ENCODE measurements around the gene GLT6D1. TPM values are rescaled to one million over a fixed set of nuclear protein-coding genes. Genes with fewer than 3 reads are reported as not detected.
"Not testable (repeated sequence)": the region's sequence is repeated elsewhere in the genome, so short reads cannot be mapped to it uniquely, and the experiment has no call there.

The GLT6D1 gene
- not detected for total RNA-seq

DNA sequence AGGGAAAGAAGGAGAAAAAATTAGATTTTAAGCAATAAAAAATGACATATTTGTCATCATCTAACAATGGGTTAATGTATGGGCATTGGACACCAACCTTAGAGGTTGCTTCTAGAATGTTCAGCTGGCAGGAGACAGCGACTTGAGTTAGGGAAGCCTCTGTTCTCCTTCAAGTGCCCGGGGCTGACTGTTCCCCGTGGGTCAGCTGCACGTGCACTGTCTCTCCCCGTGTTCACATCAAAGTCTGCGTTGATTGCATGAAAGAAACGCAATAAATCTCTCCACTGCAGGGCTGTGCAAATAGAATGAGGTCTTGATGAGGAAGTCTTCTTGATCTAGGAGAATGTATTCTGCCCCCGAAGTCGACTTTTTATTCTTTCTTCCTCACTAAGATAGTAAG lies at the start of gene GLT6D1:
TSS of gene GLT6D1 (minus strand) at position 345 of the 400 bp plus-strand sequence. CDS start 353 bp downstream, outside the sequence.
- no peak for DNase-seq
- no peaks in the 10 kb centered on the region for H3K4me1 Mint-ChIP-seq (ENCODE audit: low read depth)
- no peaks in the 10 kb centered on the region for H3K36me3 Mint-ChIP-seq (ENCODE audit: low read depth)
- H3K4me3 Mint-ChIP-seq = no peak within 1 kb of the TSS
- CTCF ChIA-PET = no interaction called here
- ATAC-seq = no peak
- H3K27ac Mint-ChIP-seq = no peak within 1 kb of the TSS
- POLR2A ChIA-PET = no interaction called here
- peaks cover 2% of the 10 kb centered on the region for H3K27me3 Mint-ChIP-seq (ENCODE audit: low read depth)
- H3K9me3 Mint-ChIP-seq (ENCODE audit: insufficient read depth) = peaks cover 6% of the 10 kb centered on the region

DNA sequence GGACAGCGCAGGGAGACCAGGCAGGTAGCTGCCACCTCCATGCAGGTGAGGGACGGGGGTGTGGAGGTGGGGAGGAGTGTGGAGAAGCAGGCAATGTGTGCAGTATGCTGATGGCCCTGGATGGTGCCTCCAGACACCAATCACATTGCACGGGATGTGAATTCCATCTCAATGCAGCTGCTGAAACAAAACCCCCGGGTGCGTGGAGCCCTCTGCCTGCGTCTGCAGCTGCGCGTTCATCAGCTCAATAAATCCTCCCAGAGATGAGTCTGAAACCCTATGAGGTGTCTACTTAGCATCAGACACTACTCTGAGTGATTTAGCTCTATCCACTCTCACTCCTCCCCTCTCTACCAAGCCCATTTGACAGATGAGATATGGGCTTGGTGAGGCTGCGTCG lies 49.7 kb upstream of the GLT6D1 start:
- Mint-ChIP-seq H3K9me3 (ENCODE audit: insufficient read depth) (no peaks in the 10 kb centered on the region), H3K4me1 (ENCODE audit: low read depth) (no peaks in the 10 kb centered on the region), H3K36me3 (ENCODE audit: low read depth) (no peaks in the 10 kb centered on the region), H3K27ac (no peak overlapping the region), H3K27me3 (ENCODE audit: low read depth) (no peaks in the 10 kb centered on the region), H3K4me3 (no peak overlapping the region)
- DNase-seq (no peak), ATAC-seq (no peak)
- POLR2A ChIA-PET = no interaction called here
- CTCF ChIA-PET = no interaction called here

DNA sequence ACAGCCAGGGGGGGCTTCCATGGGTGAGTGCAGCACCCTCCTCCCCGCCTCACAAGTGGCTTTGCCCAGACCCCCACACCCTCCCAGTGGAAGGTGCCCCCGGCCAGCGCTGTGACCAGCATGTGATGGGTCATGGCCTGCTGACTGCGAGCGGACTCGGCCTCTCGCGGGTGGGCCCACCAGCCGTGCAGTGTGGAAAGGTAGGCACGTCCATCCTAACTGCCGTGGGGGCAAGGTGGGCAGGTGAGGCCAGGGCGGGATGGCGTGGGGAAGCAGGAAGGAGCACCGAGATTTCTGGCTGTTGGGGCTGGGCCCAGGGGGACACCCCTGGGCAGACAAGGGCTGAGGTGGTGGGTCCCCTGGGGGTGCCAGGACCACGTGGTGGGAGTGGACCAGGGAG lies 47.9 kb upstream of the GLT6D1 start:
- DNase-seq (no peak), ATAC-seq (no peak)
- H3K36me3 Mint-ChIP-seq (ENCODE audit: low read depth) = no peaks in the 10 kb centered on the region
- H3K9me3 Mint-ChIP-seq (ENCODE audit: insufficient read depth) = no peaks in the 10 kb centered on the region
- ChIA-PET POLR2A (no interaction called here), CTCF (no interaction called here)
- no peak overlapping the region for H3K27ac Mint-ChIP-seq
- no peaks in the 10 kb centered on the region for H3K27me3 Mint-ChIP-seq (ENCODE audit: low read depth)
- no peaks in the 10 kb centered on the region for H3K4me1 Mint-ChIP-seq (ENCODE audit: low read depth)
- no peak overlapping the region for H3K4me3 Mint-ChIP-seq

DNA sequence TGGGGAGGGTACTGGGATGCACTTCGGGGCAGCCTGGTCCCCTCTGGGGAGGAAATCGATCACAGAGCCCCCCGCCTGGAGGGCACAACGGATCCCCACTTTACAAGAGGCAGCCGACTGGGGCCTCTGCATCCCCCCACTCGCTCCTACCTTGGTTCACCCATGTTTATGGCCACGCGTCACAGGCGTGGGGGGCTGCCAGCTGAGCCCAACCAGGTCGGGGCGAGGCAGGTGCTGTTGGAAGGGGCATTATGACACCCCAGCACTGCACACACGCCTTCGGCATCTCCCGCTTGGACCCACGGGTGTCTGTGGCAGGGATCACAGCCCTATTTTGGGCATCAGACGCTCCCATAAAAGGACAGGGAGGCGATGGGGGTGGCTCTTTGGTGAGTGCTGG lies 45.4 kb upstream of the GLT6D1 start:
- Mint-ChIP-seq H3K4me1 (ENCODE audit: low read depth) (no peaks in the 10 kb centered on the region), H3K4me3 (no peak overlapping the region), H3K27ac (no peak overlapping the region), H3K9me3 (ENCODE audit: insufficient read depth) (no peaks in the 10 kb centered on the region), H3K27me3 (ENCODE audit: low read depth) (no peaks in the 10 kb centered on the region), H3K36me3 (ENCODE audit: low read depth) (no peaks in the 10 kb centered on the region)
- DNase-seq (no peak), ATAC-seq (no peak)
- CTCF ChIA-PET = no interaction called here
- POLR2A ChIA-PET = no interaction called here

DNA sequence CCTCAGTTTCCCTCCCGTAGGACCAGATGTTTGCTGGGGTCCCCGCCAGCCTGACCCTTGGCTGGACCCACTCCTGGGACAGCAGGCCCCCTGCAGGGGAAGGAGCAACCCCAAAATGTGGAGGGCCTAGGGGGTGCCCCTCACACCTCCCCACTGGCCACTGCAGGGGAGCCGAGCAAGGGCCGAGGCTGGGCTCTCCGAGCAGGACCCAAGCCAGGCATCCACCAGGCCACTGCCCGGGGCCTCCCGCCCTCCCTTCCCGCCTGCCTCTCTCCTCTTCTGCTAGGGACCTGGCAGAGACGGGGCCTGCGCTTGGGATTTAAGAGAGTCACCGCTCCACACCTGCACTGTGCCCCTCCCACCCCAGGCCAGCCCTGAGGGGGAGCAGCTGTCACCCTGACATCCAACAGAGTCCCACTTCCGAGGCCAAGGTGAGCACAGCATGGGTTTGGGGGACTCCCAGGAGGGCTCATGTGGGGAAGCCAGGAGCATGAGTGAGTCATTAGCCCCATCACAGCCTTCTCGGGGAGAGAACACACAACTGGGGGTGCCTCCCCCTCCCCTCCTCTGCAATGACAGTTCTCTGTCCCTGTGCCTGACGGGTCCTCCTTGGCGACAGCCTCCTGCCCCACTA lies 44.2 kb upstream of the GLT6D1 start:
- ChIA-PET POLR2A (no interaction called here), CTCF (no interaction called here)
- Mint-ChIP-seq H3K27ac (no peak overlapping the region), H3K9me3 (ENCODE audit: insufficient read depth) (no peaks in the 10 kb centered on the region), H3K4me1 (ENCODE audit: low read depth) (no peaks in the 10 kb centered on the region), H3K36me3 (ENCODE audit: low read depth) (no peaks in the 10 kb centered on the region), H3K4me3 (no peak overlapping the region), H3K27me3 (ENCODE audit: low read depth) (no peaks in the 10 kb centered on the region)
- ATAC-seq = no peak
- no peak for DNase-seq

DNA sequence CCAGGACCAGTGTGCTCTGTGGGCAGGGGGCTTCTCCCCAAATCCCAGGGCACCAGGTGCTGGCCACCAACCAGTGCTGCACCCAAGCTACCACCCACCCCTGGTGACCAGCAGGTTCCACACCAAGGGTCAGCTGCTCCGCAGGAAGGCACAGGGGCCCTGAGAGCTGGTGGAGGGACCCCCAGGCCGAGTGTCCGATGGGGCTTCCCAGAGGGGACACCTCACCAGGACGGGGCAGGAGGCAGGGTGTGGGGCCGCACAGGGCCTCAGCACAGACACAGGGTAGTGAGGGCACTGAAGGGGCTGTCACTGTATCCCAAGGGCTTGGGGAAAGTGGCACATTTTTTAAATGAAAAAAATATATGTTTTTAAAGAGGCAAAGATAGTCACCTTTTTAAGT lies 41.8 kb upstream of the GLT6D1 start:
- ATAC-seq (no peak), DNase-seq (no peak)
- Mint-ChIP-seq H3K27ac (no peak overlapping the region), H3K27me3 (ENCODE audit: low read depth) (no peaks in the 10 kb centered on the region), H3K36me3 (ENCODE audit: low read depth) (no peaks in the 10 kb centered on the region), H3K4me1 (ENCODE audit: low read depth) (no peaks in the 10 kb centered on the region), H3K4me3 (no peak overlapping the region), H3K9me3 (ENCODE audit: insufficient read depth) (no peaks in the 10 kb centered on the region)
- ChIA-PET CTCF (no interaction called here), POLR2A (no interaction called here)

DNA sequence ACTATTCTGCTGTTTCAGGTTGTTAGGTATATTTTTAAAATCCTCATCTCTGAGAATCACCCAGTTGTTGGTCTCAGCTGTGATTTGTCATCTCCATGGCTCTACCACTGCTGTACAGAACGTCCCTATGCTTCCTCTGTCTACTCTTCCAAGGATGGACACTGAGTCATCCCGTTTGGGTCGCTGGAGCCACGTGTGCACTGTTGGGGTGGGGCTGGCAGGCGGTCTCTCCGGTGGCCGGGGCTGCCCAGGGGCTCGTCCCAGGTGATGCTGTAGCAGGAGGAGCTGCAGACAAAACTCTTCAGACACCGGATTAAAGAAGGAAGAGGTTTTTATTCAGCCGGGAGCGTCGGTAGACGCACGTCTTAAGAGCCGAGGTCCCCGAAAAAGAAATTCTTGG lies 40.7 kb upstream of the GLT6D1 start:
- ChIA-PET CTCF (no interaction called here), POLR2A (no interaction called here)
- H3K27me3 Mint-ChIP-seq (ENCODE audit: low read depth) = no peaks in the 10 kb centered on the region
- no peaks in the 10 kb centered on the region for H3K4me1 Mint-ChIP-seq (ENCODE audit: low read depth)
- no peak for DNase-seq
- no peak overlapping the region for H3K4me3 Mint-ChIP-seq
- no peak for ATAC-seq
- H3K9me3 Mint-ChIP-seq (ENCODE audit: insufficient read depth) = no peaks in the 10 kb centered on the region
- H3K27ac Mint-ChIP-seq = no peak overlapping the region
- no peaks in the 10 kb centered on the region for H3K36me3 Mint-ChIP-seq (ENCODE audit: low read depth)

GRCh38 chr9:135678236-135679017 lies 39.1 kb upstream of the GLT6D1 start:
- Mint-ChIP-seq H3K4me3 (no peak overlapping the region), H3K9me3 (ENCODE audit: insufficient read depth) (no peaks in the 10 kb centered on the region), H3K27ac (no peak overlapping the region), H3K4me1 (ENCODE audit: low read depth) (no peaks in the 10 kb centered on the region), H3K27me3 (ENCODE audit: low read depth) (no peaks in the 10 kb centered on the region), H3K36me3 (ENCODE audit: low read depth) (no peaks in the 10 kb centered on the region)
- ChIA-PET CTCF (no interaction called here), POLR2A (no interaction called here)
- ATAC-seq (no peak), DNase-seq (no peak)

DNA sequence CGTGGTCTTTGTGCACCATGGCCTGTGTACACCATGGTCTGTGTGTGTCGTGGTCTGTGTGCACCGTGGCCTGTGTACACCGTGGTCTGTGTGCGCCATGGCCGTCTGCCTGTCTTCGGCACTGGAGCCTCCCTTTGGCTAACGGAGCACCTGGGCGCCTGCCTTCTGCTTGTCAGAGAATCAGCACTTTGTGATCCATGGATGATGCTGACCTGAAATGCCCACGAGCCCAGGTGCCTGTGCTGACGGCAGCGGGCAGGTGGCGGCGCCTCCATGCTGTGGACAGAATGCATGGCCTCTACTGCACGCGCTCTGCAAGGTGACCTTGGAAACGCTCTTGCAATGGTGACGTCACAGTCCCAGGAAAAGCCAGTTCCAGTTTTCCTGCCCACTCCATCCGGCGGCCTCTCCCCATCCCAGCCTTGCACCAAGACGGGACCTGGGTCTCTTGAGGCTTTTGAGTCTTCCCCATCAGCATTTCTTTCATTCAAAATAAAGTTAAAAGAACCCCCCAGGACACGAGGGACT lies 38.4 kb upstream of the GLT6D1 start:
- Mint-ChIP-seq H3K36me3 (ENCODE audit: low read depth) (no peaks in the 10 kb centered on the region), H3K4me3 (no peak overlapping the region), H3K27ac (no peak overlapping the region), H3K9me3 (ENCODE audit: insufficient read depth) (no peaks in the 10 kb centered on the region), H3K4me1 (ENCODE audit: low read depth) (no peaks in the 10 kb centered on the region), H3K27me3 (ENCODE audit: low read depth) (no peaks in the 10 kb centered on the region)
- ATAC-seq (no peak), DNase-seq (no peak)
- ChIA-PET CTCF (no interaction called here), POLR2A (no interaction called here)

DNA sequence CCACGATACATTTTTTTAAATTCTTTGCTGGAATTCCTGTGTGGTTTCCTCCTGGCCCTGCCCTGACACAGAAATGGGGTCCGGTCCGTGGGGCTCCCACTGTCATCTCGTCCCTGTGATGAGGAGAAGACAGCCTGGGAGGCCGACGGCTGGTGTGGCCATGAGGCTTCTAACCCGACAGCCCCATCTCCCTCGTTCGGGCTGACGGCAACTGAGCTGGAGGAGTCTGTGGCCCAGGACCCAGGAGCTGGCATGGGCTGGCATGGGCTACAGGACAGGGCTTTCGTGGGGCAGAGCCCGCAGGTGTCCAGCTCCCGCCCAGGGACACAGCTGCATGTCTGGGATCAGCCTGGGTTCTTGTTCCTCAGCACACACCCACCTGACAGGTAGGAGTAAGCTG lies 37.6 kb upstream of the GLT6D1 start:
- Mint-ChIP-seq H3K9me3 (ENCODE audit: insufficient read depth) (no peaks in the 10 kb centered on the region), H3K27me3 (ENCODE audit: low read depth) (no peaks in the 10 kb centered on the region), H3K4me1 (ENCODE audit: low read depth) (no peaks in the 10 kb centered on the region), H3K4me3 (no peak overlapping the region), H3K27ac (no peak overlapping the region), H3K36me3 (ENCODE audit: low read depth) (no peaks in the 10 kb centered on the region)
- DNase-seq = no peak
- POLR2A ChIA-PET = no interaction called here
- ATAC-seq = no peak
- CTCF ChIA-PET = no interaction called here

GRCh38 chr9:135674977-135675376 lies 35.6 kb upstream of the GLT6D1 start:
- ChIA-PET POLR2A (no interaction called here), CTCF (no interaction called here)
- ATAC-seq = no peak
- DNase-seq = no peak
- Mint-ChIP-seq H3K27me3 (ENCODE audit: low read depth) (no peaks in the 10 kb centered on the region), H3K9me3 (ENCODE audit: insufficient read depth) (no peaks in the 10 kb centered on the region), H3K4me3 (no peak overlapping the region), H3K36me3 (ENCODE audit: low read depth) (no peaks in the 10 kb centered on the region), H3K4me1 (ENCODE audit: low read depth) (no peaks in the 10 kb centered on the region), H3K27ac (no peak overlapping the region)

GRCh38 chr9:135673941-135674340 lies 34.6 kb upstream of the GLT6D1 start:
- no peaks in the 10 kb centered on the region for H3K27me3 Mint-ChIP-seq (ENCODE audit: low read depth)
- DNase-seq = no peak
- ChIA-PET POLR2A (no interaction called here), CTCF (no interaction called here)
- no peaks in the 10 kb centered on the region for H3K36me3 Mint-ChIP-seq (ENCODE audit: low read depth)
- ATAC-seq = no peak
- H3K4me3 Mint-ChIP-seq = no peak overlapping the region
- no peak overlapping the region for H3K27ac Mint-ChIP-seq
- no peaks in the 10 kb centered on the region for H3K9me3 Mint-ChIP-seq (ENCODE audit: insufficient read depth)
- H3K4me1 Mint-ChIP-seq (ENCODE audit: low read depth) = no peaks in the 10 kb centered on the region

DNA sequence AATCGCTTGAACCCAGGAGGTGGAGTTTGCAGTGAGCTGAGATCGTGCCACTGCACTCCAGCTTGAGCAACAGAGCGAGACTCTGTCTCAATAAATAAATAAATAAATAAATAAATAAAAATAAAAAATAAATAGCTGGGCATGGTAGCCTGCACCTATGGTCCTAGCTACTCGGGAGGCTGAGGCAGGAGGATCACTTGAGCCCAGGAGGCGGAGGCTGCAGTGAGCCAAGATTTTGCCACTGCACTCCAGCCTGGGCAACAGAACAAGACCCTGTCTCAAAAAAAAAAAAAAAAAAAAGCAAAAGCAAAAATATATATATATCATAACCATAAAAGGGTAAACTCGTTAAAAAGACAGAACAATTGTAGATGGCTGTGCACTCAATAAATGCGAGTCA lies 33.4 kb upstream of the GLT6D1 start:
- H3K27ac Mint-ChIP-seq; H3K27me3 Mint-ChIP-seq (ENCODE audit: low read depth); CTCF ChIA-PET; H3K4me1 Mint-ChIP-seq (ENCODE audit: low read depth); H3K4me3 Mint-ChIP-seq; H3K36me3 Mint-ChIP-seq (ENCODE audit: low read depth); DNase-seq; POLR2A ChIA-PET; H3K9me3 Mint-ChIP-seq (ENCODE audit: insufficient read depth); ATAC-seq: not testable (repeated sequence)

Data from activated CD8-positive, alpha-beta T cell treated with anti-CD3 and anti-CD28 coated beads, Interleukin-2, amount 10 ng/mL, durations not matched to agents 7 days and 5 days (primary cell).